Loucy (cell line): ENCODE results near the gene TUFM.

Experiments used
- H2AFZ ChIP-seq: fragments of 200-600 bp; sonication (generic); 2 replicates; pipeline ENCODE4 v1.6.0; 2016; ENCODE audit warnings: antibody characterized with exemption, mild to moderate bottlenecking, low read length, moderate library complexity
- H3F3A ChIP-seq: fragments of 200-600 bp; 2 replicates; pipeline ENCODE4 v1.6.0; 2016; ENCODE audit warnings: antibody characterized with exemption, low read depth, mild to moderate bottlenecking
- H3K27me3 ChIP-seq: fragments of 200-600 bp; sonication (generic); 2 replicates; pipeline ENCODE4 v1.6.1; 2014; ENCODE audit warnings: low read length, mild to moderate bottlenecking; ENCODE audit not compliant: insufficient read depth, poor library complexity, severe bottlenecking
- H3K36me3 ChIP-seq: fragments of 200-600 bp; sonication (generic); 2 replicates; pipeline ENCODE4 v1.6.1; 2016; ENCODE audit warnings: low read length; ENCODE audit not compliant: insufficient read depth
- H3K4me1 ChIP-seq: fragments of 200-600 bp; sonication (generic); 2 replicates; pipeline ENCODE4 v1.5.1; 2014; ENCODE audit warnings: low read length, mild to moderate bottlenecking; ENCODE audit not compliant: insufficient read depth, poor library complexity, severe bottlenecking
- H3K4me2 ChIP-seq: fragments of 200-600 bp; sonication (generic); 2 replicates; pipeline ENCODE4 v1.6.0; 2014; ENCODE audit warnings: antibody characterized with exemption, low read length, low read depth, mild to moderate bottlenecking; ENCODE audit not compliant: poor library complexity, severe bottlenecking
- H3K4me3 ChIP-seq: fragments of 200-600 bp; sonication (generic); 2 replicates; pipeline ENCODE4 v1.5.1; 2014; ENCODE audit warnings: low read length, mild to moderate bottlenecking, mixed read lengths; ENCODE audit not compliant: poor library complexity, severe bottlenecking
- H3K79me2 ChIP-seq: fragments of 200-600 bp; sonication (generic); 2 replicates; pipeline ENCODE4 v1.6.1; 2014; ENCODE audit warnings: low read length; ENCODE audit not compliant: insufficient read depth
- H3K9ac ChIP-seq: fragments of 200-600 bp; sonication (generic); 2 replicates; pipeline ENCODE4 v1.6.0; 2014; ENCODE audit warnings: mild to moderate bottlenecking, low read depth, low read length, moderate library complexity; ENCODE audit not compliant: poor library complexity, severe bottlenecking
- H3K9me2 ChIP-seq: fragments of 200-600 bp; sonication (generic); replicated peaks from 2 replicates; pipeline ENCODE4 v1.6.1; 2016; ENCODE audit warnings: low read depth, low read length, mixed read lengths
- H3K9me3 ChIP-seq: fragments of 200-600 bp; sonication (generic); 2 replicates; pipeline ENCODE4 v1.6.1; 2014; ENCODE audit warnings: mild to moderate bottlenecking, antibody characterized with exemption, low read length, low read depth; ENCODE audit not compliant: insufficient read depth
- H4K20me1 ChIP-seq: fragments of 200-600 bp; sonication (generic); 2 replicates; pipeline ENCODE4 v1.6.0; 2014; ENCODE audit warnings: antibody characterized with exemption, low read length, mild to moderate bottlenecking; ENCODE audit not compliant: insufficient read depth, poor library complexity, severe bottlenecking
- EZH2phosphoT487 ChIP-seq: fragments of 200-600 bp; IDR thresholded peaks from 2 replicates; pipeline ENCODE4 v1.6.1; 2018; ENCODE audit warnings: antibody characterized with exemption, mild to moderate bottlenecking, moderate library complexity, borderline replicate concordance
- TF ChIP-seq, protein P1 (sequence below): fragments of 200-600 bp; sonication (generic); conservative IDR thresholded peaks from 2 replicates; pipeline ENCODE4 v1.5.1; 2014; ENCODE audit warnings: mild to moderate bottlenecking, antibody characterized with exemption, low read length

Gene TUFM

DNA sequence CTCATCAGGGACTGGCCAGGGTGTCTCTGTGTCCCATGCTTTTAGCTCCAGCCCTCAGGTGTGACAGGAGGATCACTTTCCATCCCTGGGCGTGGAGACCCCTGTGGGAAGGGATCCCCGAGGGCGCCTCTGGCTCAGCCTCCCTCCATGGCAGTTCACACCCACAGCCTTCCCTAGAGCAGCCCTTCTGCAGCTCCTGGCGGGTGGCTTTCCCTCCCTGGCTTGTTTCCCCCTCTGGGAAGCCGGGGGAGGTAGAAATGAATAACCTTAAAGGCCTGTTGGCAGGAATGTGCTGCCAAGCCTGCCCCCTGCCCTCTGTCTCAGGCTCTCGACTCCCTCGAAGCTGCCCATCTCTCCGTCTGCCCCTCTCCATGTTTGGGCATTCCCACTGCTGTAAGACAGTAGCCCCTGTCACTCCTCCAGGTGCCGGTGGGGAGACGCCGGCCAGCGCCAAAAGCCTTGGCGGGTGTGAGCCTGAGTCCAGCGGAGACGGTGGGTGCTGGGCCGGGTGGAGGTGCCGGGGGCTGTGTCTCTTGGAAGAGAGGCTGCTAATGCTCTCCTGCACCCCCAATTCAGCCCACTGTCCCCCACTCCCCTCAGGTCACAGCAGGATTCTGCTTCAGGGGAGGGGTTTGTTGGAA lies 30.0 kb upstream of the TUFM start:
- Histone ChIP-seq H3K9me3 (no peaks in the 10 kb centered on the region), H3K4me3 (no peak overlapping the region), H3K27me3 (no peaks in the 10 kb centered on the region), H2AFZ (no peak overlapping the region), H3F3A (no peaks in the 10 kb centered on the region; the same call in 1 of the 2 replicates), H3K4me2 (no peak overlapping the region), H3K36me3 (peaks cover 9% of the 10 kb centered on the region; the same call in 1 of the 2 replicates), H3K79me2 (peaks cover 14% of the 10 kb centered on the region), H3K9me2 (no peaks in the 10 kb centered on the region), H3K9ac (no peak overlapping the region), H4K20me1 (peaks cover 8% of the 10 kb centered on the region), H3K4me1 (peaks cover 14% of the 10 kb centered on the region)
- no peak for TF ChIP-seq EZH2phosphoT487
- TF ChIP-seq, protein P1, sequence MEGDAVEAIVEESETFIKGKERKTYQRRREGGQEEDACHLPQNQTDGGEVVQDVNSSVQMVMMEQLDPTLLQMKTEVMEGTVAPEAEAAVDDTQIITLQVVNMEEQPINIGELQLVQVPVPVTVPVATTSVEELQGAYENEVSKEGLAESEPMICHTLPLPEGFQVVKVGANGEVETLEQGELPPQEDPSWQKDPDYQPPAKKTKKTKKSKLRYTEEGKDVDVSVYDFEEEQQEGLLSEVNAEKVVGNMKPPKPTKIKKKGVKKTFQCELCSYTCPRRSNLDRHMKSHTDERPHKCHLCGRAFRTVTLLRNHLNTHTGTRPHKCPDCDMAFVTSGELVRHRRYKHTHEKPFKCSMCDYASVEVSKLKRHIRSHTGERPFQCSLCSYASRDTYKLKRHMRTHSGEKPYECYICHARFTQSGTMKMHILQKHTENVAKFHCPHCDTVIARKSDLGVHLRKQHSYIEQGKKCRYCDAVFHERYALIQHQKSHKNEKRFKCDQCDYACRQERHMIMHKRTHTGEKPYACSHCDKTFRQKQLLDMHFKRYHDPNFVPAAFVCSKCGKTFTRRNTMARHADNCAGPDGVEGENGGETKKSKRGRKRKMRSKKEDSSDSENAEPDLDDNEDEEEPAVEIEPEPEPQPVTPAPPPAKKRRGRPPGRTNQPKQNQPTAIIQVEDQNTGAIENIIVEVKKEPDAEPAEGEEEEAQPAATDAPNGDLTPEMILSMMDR, result no peak

DNA sequence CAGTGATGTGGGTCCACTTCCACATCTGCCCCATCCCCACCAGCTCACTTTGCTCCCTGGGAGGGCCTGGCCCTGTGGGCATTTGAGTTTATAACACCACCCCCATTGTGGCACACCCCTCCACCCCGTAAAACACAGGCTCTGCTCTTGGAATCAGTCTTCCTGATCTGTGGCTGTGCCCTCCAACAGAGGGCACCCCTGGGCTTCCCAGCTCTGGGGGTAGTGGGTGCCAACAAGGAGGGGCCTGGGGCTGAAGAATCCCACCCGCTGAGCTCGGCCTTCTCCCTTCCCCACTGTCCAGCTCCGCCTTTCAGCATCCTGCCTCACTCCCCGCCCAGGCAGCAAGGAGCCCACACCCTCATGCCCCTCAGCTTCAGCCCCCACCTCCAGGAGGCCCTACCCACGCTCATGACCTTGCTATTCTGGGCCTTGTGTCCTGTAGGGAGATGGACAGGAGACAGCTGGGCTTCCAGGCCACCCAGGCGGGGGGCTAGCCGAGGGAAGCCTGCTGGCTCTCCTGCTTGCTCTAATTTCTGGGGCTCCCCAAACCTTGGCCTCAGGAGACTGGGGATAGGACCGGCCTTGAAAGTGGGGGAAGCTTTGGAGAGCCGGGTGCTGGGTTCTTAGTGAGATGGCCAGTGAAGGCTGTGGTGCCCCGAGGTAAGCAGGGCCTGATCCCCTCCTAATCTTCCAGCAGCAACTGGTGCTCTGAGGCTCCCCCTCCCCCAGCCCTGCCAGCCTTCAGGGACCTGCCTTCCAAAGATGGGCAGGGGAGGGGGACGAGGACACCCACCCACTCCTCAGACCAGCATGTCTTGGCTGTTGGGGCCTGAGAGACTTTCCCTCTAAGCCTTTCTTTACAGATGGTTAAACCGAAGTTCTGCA lies 29.2 kb upstream of the TUFM start:
- Histone ChIP-seq H4K20me1 (peaks cover 8% of the 10 kb centered on the region), H3K4me1 (peaks cover 14% of the 10 kb centered on the region), H3K79me2 (peaks cover 14% of the 10 kb centered on the region), H3K4me3 (no peak overlapping the region), H3K9ac (no peak overlapping the region), H3K4me2 (no peak overlapping the region), H3K36me3 (peaks cover 14% of the 10 kb centered on the region; the same call in 1 of the 2 replicates), H2AFZ (no peak overlapping the region), H3K9me2 (no peaks in the 10 kb centered on the region), H3K27me3 (no peaks in the 10 kb centered on the region), H3K9me3 (no peaks in the 10 kb centered on the region), H3F3A (no peaks in the 10 kb centered on the region; the same call in 1 of the 2 replicates)
- TF ChIP-seq EZH2phosphoT487, result no peak
- TF ChIP-seq, protein P1, result 0 out of 2 replicates have a peak, but pooled peaks have one; percentile 20

DNA sequence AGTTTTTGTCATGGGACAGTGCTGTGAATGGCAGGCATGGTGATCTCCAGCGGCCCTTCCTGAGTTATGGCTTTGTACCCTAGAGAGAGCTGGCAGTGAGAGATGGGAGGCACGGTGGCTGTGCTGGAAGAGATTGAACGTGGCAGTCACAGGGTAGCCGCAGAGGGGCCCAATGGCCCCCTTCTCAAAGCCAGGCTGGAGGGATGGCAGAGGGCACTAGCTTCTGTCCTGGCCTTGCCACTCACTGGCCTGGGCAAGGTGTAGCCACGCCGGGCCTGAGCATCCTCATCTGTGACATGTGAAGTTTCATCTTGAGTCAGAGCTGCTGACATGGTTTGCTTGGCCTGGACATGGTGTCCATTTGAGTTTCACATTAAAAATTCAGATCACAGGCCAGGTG lies 28.3 kb upstream of the TUFM start:
- Histone ChIP-seq H3K36me3 (peaks cover 24% of the 10 kb centered on the region; the same call in 1 of the 2 replicates), H3F3A (no peaks in the 10 kb centered on the region; the same call in 1 of the 2 replicates), H3K27me3 (no peaks in the 10 kb centered on the region), H2AFZ (no peak overlapping the region), H3K9me2 (no peaks in the 10 kb centered on the region), H3K79me2 (peaks cover 13% of the 10 kb centered on the region), H3K4me3 (no peak overlapping the region), H3K9ac (no peak overlapping the region), H4K20me1 (peaks cover 8% of the 10 kb centered on the region), H3K4me1 (peaks cover 9% of the 10 kb centered on the region), H3K9me3 (no peaks in the 10 kb centered on the region), H3K4me2 (no peak overlapping the region)
- TF ChIP-seq, protein P1, result no peak
- no peak for TF ChIP-seq EZH2phosphoT487
